GM18907 (cell line): ENCODE measurements around the gene PADI1.

ENCODE experiments used
- ATAC-seq: cut with Tn5 transposase; IDR thresholded peaks from one replicate; pipeline ENCODE4 v1.9.1; 2021; ENCODE audit warnings: mild to moderate bottlenecking, moderate library complexity; ENCODE audit not compliant: unreplicated experiment

PADI1 gene

GRCh38 chr1:17265950-17266349 lies 61.0 kb downstream of the PADI1 start:
- no peak for ATAC-seq

GRCh38 chr1:17270891-17271765 lies 66.2 kb downstream of the PADI1 start:
- ATAC-seq = no peak

GRCh38 chr1:17272066-17272465 lies 67.1 kb downstream of the PADI1 start:
- no peak for ATAC-seq

DNA sequence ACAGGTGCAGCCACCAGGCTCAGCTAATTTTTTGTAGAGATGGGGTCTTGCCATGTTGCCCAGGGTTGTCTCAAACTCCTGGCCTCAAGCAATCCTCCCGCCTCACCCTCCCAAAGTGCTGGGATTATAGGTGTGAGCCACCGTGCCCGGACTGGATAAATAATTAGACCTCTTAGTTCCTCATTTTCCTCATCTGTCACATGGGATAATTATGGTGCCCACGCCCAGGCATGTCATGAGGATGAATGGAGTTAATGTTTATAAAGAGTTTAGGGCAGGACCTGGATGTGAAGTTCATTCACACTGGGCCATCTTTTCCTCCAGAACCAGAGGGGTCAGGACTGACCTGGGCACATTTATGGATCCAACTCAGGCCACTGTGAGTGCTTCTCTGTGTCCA lies 67.7 kb downstream of the PADI1 start:
- no peak for ATAC-seq

- ATAC-seq = no peak
Observed at GRCh38 chr1:17273096-17273495, 68.2 kb downstream of the PADI1 start.

- ATAC-seq = no peak
Observed at GRCh38 chr1:17274186-17275170, 69.5 kb downstream of the PADI1 start.

GRCh38 chr1:17276568-17276967 lies 71.6 kb downstream of the PADI1 start:
- no peak for ATAC-seq

DNA sequence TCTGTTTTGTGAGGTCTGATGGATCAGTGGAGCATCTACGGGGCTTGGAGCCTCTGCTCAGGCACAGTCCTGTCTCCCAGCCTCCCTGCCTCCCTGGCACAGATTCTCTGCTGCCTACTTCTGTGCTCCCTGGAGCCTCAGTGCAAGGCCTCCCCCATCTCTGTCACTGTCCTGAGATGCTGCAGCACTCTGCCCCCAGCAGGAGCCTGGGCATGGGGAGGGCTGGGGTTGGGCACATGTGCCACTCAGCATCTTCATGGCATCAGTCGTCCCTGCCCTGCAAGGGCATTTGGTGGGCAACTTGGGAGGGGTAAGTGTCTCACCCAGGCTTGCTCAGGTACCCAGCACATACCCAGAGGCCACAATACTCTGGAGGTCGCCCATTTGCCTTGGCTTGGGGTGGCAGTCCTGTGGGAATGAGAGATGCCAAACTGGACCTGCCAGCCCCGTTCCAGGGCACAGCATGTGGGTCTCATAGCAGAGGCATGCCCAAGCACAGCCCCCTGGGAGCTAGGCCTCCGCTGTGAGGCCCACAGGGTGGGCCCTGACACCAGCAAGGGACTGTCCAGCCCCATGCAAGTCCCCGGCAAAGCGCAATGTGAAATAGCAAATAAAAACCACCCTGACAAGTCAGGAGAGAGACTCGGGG lies 72.7 kb downstream of the PADI1 start:
- no peak for ATAC-seq

DNA sequence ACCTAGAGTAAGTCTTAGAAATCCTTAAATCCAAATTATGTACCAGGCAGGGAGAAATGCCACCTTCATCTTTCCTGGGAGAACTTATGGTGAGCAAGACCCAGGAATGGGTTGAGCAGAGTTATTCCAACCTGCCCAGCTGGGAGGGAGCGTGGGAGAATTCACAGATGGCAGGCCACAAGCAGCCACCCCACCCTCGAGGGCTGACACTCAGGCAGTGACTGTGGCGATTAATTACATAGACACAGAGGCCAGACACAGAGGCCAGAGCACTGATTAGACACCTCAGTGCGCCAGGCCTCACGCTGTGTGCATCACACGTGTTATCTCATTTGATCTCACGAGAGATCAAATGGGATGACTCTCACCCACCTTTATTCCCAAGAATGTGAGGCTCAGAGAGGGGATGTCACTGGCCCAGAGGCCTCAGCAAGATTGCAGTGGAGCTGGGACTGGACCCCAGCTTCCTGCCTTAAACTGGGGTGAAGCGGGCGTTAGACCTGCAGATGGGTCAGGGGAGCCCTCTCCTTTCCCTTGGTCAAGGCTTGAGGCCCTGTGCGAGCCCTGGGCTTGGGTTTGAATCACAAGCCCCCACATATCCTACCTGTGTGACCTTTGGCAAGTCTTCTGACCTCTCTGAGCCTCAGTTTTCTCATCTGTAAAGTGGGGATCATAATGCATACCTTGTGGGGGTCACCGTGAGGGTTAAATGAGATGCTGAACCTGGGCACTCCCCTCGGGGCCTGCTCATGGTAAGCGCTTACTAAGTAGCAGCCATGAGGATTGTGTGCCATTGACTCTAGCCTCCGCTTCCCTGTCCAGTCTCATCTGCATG lies 74.3 kb downstream of the PADI1 start:
- no peak for ATAC-seq

DNA sequence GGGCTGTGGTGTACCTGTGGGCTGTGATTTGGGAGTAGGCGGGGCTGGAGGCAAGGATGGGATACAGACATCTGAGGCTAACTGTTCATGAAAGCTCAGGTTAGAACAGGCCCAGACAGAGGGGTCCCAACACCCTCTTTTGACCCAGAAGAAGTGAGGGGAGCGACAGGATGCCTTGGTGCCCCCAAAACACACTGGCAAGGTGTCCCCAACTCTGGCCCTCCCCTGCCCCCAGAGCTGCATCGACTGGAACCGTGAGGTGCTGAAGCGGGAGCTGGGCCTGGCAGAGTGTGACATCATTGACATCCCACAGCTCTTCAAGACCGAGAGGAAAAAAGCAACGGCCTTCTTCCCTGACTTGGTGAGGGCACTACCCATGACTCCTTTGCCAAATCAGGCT lies 75.5 kb downstream of the PADI1 start:
- no peak for ATAC-seq

GRCh38 chr1:17280894-17281293 lies 76.0 kb downstream of the PADI1 start:
- no peak for ATAC-seq

GRCh38 chr1:17281775-17282181 lies 76.8 kb downstream of the PADI1 start:
- no peak for ATAC-seq

DNA sequence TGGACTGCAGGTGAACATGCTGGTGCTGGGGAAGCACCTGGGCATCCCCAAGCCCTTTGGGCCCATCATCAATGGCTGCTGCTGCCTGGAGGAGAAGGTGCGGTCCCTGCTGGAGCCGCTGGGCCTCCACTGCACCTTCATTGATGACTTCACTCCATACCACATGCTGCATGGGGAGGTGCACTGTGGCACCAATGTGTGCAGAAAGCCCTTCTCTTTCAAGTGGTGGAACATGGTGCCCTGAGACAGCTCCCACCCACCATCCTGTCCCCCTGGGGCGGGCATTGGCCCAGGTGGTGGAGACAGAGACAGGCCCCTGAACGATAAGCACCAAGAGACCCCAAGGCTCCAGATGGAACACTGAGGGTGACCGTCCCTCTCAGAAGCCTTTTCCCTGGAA lies 77.9 kb downstream of the PADI1 start:
- ATAC-seq = no peak

DNA sequence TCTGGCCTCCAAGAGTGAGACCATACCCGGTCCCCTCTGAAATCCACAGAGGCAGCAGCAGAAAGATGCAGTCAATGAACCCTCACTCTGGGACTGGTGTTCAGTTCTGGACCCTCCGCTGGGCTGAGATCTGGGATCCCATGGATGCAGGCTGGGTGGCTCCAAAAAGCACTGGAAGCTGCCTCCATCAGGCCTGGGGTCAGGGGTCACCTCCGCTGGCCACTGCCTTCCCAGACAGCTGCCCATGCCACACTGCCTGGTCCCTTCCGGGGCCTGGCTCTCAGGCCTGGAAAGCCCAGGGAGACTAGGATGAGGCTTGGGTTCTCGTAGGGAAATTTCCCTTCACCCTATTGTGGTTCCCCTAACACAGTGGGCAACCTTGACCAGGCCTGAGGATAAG lies 81.7 kb downstream of the PADI1 start:
- no peak for ATAC-seq

DNA sequence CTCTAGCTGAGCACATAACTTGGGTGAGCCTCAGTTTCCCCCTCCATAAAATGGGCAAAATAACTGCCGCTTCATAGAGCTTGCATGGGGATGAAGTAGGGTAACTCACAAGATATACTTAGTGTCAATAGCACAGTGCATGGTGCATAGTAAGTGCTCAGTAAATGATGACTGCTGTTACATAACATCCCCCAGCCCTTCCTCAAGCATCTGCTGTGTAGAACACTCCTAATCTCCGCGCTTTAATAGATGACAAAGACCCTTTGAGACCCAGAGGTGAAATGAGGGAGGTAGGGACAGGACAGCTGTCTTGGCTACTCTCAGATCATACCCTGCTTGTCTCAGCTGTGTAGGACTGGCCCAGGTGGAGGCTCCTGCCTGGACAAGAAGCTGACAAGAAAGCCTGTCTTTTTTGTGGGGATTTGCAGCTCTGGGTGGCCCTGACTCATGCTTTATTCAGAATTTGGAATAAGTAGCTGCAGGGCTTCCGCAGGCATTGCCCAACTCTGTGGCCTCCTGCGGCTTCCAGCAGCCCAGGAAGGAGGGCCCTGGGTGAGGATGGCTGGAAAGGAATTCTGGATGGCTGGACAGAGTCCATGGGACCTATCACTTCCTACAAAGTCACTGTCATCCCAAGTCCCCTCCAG lies 82.3 kb downstream of the PADI1 start:
- ATAC-seq = no peak

DNA sequence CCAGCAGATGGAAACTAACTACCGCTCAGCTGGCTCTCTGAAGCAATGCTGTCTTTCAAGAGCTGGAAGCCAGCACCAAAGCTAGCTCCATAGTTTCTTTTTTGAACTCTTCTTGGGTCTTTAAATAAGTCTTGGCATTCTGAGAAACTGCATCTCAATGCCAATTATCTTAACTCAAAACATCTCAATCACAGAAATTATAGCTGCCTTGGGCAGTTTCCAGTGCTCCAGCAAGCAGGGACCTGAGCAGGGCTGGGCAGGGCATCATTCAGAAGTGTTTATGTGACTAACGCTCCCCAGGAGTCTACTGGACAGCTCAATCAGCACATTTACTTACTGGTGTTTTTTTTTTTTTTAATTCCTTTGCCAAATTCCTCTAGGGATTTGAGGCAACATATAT lies 84.8 kb downstream of the PADI1 start:
- no peak for ATAC-seq

DNA sequence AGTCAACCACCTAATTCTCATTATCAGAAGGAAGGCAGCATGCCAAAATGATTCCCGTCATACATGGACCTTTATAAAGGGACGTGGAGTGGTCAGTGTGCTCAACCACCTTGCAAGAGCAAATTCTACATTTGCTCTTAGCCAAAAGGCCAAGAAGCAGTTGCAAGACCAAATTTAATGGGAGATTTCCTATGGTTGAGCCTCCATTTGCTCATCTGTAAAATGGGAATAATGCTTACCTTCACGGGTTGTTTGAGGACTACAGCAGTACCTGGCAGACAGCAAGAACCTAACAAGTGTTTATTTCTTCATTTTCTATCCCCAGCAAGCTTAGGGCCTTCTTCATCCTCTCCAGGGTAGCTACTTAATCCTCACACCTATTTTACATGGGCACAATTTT lies 85.6 kb downstream of the PADI1 start:
- ATAC-seq = no peak

GRCh38 chr1:17292299-17293160 lies 87.6 kb downstream of the PADI1 start:
- ATAC-seq = no peak
